SH-SY5Y (cell line): Measurements from ENCODE around the gene MSMB.

Experiments used
- GATA2 ChIP-seq: IDR thresholded peaks from 2 replicates; pipeline ENCODE4 v1.6.1; 2011; ENCODE audit warnings: mild to moderate bottlenecking, low read depth, low read length
- GATA3 ChIP-seq: IDR thresholded peaks from 2 replicates; pipeline ENCODE4 v1.6.1; 2011; ENCODE audit warnings: low read depth, mild to moderate bottlenecking, low read length, moderate library complexity

- TF ChIP-seq GATA3 (no peak), GATA2 (no peak)
Measured at GRCh38 chr10:46060706-46061105, 14.6 kb upstream of the MSMB start.
